ENCODE measurements around the gene CRY1.

GRCh38 chr12:107131832-107132616 is 38.7 kb upstream of the CRY1 start:
- TF ChIP-seq CREB1 (CRISPR knock-in tag; IDR thresholded peaks at IDR 0.05) (no peak), CBFB (CRISPR knock-in tag; IDR thresholded peaks at IDR 0.05; ENCODE audit: low read depth) (no peak), SMAD3 (CRISPR knock-in tag; IDR thresholded peaks at IDR 0.05; ENCODE audit: borderline replicate concordance) (no peak), HMGXB4 (CRISPR knock-in tag; IDR thresholded peaks at IDR 0.05) (no peak), ZNF121 (CRISPR knock-in tag; IDR thresholded peaks at IDR 0.05) (no peak), ESRRA (CRISPR knock-in tag; IDR thresholded peaks at IDR 0.05; ENCODE audit: borderline replicate concordance) (no peak), ATF1 (CRISPR knock-in tag; IDR thresholded peaks at IDR 0.05) (no peak), JAZF1 (CRISPR knock-in tag; IDR thresholded peaks at IDR 0.05) (no peak), ZBTB43 (CRISPR knock-in tag; IDR thresholded peaks at IDR 0.05) (no peak), NR1H2 (CRISPR knock-in tag; IDR thresholded peaks at IDR 0.05) (no peak)
- TF ChIP-seq, protein P1, sequence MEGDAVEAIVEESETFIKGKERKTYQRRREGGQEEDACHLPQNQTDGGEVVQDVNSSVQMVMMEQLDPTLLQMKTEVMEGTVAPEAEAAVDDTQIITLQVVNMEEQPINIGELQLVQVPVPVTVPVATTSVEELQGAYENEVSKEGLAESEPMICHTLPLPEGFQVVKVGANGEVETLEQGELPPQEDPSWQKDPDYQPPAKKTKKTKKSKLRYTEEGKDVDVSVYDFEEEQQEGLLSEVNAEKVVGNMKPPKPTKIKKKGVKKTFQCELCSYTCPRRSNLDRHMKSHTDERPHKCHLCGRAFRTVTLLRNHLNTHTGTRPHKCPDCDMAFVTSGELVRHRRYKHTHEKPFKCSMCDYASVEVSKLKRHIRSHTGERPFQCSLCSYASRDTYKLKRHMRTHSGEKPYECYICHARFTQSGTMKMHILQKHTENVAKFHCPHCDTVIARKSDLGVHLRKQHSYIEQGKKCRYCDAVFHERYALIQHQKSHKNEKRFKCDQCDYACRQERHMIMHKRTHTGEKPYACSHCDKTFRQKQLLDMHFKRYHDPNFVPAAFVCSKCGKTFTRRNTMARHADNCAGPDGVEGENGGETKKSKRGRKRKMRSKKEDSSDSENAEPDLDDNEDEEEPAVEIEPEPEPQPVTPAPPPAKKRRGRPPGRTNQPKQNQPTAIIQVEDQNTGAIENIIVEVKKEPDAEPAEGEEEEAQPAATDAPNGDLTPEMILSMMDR (IDR thresholded peaks at IDR 0.05) = peak; percentile 37; the same call in 1 of the 2 replicates

Measured in WTC11 (cell line).